HG02885 (cell line): ENCODE data around the gene RAP1GAP.
"Not testable (repeated sequence)": the region's sequence is repeated elsewhere in the genome, so short reads cannot be mapped to it uniquely, and the experiment has no call there.

Experiments used
- ATAC-seq: cut with Tn5 transposase; IDR thresholded peaks from one replicate; pipeline ENCODE4 v1.9.1; 2021; ENCODE audit warnings: mild to moderate bottlenecking; ENCODE audit not compliant: unreplicated experiment, poor library complexity

The RAP1GAP gene

DNA sequence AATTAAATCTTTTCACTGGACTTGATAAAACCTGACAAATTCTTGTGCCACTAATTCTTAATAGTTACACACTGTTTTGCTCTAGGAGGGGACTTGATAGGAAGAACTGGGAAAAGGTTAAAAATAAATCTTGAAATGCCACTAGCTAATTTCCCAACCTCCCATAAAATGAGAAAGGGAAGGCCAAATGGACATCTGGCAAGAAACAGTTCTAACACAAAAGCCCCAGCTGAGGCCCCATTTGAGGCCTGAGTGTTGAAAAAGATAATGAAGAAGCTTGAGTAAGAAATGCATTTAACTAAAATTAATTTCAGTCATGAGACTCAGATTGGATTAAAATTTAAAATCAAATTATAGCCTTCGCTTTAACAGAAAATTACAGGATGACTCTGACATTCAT is 11.2 kb upstream of the RAP1GAP start:
- no peak for ATAC-seq

DNA sequence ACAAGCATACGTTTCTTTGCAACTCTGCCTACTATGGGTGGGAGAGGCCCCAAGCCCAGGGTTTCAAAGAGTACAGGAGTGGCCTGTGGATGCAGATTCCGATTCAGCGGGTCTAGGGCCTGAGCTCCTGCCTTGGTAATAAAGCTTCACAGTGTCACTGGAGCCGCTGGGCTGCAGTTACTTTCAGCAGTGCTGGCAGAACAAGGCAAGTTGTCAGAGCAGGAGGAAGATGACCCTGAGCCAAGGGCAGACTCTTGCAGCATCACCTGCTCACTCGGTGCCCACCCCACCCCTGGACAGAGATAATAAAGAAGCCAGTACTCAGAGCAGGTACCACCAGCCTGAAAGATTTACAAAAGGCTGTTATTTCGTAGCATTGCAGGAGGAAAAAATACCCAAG is 8.0 kb upstream of the RAP1GAP start:
- ATAC-seq: no peak

- no peak for ATAC-seq
Measured at GRCh38 chr1:21674957-21675356, 5.8 kb upstream of the RAP1GAP start.

GRCh38 chr1:21673853-21674252 is 4.7 kb upstream of the RAP1GAP start:
- ATAC-seq: not testable (repeated sequence)

GRCh38 chr1:21673277-21673780 is 4.2 kb upstream of the RAP1GAP start:
- ATAC-seq: no peak

DNA sequence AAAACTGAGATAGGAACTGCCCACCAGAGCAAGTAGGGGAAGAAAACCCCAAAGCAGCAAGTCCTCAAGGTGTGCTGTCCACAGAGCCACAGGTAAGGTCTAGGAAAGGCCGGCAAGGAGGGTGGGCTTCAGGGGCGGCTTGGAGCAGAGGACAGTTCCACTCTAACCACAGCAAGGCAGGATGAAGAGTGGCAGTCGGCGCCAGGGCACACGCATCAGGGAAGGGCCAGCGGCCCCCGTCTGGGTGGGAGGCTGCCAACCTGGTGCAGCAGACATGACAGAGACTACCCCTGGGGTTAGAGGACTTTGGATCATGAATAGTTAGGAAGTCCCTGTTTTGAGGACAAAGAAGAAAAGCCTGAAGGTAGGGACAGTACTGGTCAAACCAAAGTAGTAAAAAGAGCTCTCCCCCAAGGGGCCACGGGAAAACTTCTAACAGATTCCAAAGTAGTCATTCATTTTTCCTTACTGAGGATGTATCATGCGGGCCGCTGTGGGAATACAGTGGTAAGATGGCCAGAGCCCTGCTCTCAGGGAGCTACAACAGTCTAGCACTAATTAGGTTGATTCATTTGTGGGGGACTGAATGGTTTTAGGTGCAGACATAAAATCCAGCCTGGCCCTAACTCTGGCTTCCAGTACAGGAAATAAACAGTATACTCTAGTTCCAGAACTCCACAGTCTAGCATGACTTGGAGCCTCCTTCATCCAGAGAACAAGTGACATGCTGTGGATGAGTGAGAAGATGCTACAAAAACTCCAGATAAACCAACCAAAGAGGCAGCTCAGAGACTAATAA is 3.5 kb upstream of the RAP1GAP start:
- ATAC-seq: no peak

GRCh38 chr1:21671915-21672314 is 2.8 kb upstream of the RAP1GAP start:
- no peak for ATAC-seq

DNA sequence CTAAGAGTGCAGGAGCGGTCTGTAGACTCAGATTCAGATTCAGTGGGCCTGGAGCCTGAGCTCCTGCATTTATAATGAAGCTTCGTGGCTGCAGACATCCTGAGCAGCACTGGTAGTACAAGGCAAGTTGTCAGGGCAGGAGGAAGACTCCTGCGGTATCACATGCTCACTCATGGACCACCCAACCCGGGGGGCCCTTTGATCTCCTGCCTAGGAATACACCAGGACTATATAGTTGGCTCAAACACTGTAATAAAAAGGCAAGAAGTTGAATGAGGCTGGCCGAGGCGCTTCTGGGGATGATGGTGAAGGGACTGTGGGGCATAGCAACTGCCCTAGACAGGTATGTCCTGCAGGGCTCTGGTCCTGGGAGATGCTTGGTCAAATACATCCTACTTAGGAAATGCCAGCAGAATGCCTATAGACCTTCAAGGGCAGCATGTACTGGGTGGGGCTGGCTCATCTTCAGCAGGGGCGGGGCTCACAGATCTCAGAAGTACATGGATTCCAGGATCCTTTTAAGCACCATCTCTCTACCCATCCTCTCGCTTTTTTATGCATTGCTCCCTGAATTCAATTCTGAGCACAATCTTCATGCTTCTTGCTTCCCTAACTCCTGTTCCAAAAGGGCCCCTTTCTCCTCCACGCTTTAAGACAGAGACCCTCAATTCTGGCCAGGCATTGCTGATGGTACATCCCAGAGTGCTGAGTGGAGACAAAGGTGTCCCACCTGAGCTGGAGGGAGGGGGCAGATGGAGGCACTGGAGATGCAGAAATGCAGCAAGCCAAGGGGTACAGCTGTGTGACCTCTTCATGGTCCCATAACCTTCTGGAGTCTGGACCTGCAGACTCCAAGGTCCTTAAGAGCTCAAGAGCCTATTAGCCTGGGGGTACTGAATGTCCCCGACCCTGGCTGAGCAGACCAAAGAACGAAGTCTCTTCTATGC is 2.1 kb upstream of the RAP1GAP start:
- no peak for ATAC-seq

DNA sequence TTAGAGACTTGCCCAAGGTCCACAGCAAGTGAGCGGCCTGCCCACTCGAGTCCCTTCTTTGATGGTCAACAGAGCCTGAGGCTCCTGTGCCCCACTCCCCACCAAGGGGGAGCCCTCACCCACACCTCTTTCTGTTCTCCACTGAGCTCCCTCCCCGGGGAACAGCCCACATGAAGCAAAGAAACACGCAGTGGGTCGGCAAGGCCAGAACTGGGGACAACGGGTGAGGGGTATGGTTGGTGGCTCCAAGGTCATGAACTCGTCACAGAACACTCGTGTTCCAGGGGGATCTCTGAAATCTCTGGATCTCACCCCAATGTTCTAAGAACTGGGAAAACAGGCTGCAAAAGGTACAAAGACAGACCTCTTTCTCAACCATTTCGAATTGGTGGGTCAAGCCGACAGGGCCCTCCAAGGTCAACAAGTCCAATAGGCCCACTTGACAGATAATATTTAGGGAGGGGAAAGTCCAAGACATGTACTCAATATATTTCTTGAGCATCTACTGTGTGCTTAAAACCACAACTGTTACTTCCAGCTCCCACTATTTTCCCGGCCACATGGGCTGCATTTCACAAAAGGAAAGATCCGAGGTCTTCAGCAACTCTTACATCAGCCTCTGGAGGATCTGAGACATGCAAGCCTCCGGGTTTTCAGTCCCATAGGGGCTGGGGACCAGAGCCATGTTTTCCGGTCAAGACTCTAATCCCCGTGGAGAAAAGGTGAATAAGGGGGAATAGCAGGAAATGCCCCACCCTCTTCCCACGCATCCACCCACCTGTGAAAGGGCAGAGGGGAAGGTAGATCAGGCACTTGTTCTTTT is 1.1 kb upstream of the RAP1GAP start:
- ATAC-seq: no peak

- no peak for ATAC-seq
Measured at GRCh38 chr1:21668951-21669257, 253 bp downstream of the RAP1GAP start.

- no peak for ATAC-seq
Measured at GRCh38 chr1:21668232-21668950, 766 bp downstream of the RAP1GAP start.

DNA sequence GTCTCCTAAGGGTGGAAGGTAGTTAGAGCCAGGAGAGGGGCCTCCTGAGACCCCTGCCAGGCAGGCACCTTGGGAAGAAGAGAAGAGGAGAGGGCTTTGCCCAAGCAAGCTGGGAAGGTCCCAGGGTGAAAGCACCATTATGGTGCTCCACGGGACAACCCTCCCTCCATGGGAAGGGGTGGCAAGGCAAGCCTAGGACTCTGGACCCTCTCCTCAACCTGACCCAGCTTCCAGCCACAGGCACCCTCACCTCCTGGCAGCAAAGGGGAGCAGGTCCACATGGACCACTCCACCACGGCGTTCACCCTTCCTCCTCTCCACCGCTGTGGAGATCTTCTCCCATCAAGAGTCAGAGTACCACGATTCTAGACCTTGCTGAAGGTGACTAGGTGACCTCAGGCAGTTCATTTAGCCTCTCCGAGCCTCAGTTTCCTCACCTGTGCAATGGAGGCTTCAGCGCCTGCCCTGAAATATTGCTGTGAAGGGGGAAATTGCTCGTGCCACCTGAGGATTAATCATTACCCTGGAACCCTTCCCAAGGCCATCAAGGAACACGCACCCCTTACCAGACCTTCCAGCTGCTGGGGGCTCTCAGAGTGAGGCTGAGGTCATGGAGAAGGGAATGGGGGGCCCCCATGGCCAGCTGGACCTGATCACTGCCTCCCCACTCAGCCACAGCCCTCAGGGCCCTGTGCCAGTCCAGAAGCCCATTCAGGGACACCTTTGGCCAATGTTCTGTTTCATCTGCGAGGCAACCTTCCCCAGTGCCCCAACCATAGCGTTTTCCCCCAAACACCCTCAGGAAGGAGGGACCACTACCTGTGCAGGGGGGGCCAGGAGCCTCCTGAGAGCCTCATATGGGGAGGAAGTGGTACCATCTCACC is 1.6 kb downstream of the RAP1GAP start:
- no peak for ATAC-seq

- ATAC-seq: no peak
Measured at GRCh38 chr1:21666576-21667320, 2.4 kb downstream of the RAP1GAP start.

DNA sequence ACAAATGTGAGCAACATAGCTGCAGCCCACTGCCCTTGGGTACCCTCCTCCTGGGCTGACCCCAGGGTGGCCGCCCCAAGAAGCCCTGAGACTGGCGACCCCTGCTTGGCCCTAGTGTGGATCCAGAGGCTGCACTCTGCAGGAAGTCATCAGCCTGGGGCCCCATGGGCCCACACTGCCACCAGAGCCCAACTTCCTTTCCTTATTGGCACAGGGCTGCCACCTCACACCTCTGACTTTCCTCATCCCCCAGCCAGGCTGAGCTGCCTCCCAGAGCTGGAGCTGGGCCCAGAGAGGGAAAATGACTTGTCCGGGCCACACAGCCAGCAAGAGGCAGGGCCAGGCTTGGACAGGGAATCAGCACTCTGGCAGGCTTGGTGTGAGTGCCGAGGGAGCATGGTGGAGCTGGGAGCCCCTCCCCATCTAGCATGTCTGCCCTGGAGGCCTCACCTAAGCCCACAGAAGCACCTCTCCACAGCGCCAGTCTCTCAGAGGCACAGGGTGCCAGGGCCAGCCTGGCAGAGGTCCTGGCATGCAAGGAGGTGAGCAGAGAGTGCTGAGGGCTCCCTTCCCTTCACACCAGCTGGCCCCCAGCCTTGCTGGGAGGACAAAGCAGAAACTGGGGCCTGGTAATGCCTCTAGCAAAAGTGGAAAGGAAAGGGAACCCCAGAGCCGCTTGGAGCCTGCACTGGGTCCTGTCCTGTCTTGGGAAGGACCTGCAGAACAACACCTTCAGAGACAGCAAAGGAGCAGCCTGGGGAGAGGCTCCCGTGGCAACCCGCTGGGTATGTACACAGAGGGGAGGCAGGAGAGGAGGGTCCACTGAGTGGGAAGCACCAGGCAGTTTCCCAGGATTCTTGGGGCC is 3.2 kb downstream of the RAP1GAP start:
- ATAC-seq: no peak

- no peak for ATAC-seq
Measured at GRCh38 chr1:21664806-21665588, 4.2 kb downstream of the RAP1GAP start.

- ATAC-seq: no peak
Measured at GRCh38 chr1:21663951-21664805, 5.0 kb downstream of the RAP1GAP start.
